Small intestine (tissue), 7 donors: ENCODE data around the gene PABPN1L. TPM values are rescaled to one million over a fixed set of nuclear protein-coding genes. Genes with fewer than 3 reads are reported as not detected.

Source experiments
- DNase-seq, 2 donors: peaks; one replicate each; pipeline versions ENCODE4 v3.0.0 to v3.0.0-alpha.2; 2013
- FAIRE-seq: peaks from 2 replicates; lab custom pipeline; 2012; peaks lifted over from hg19 to GRCh38; lab: Jason Lieb, UNC
- H3K27ac ChIP-seq, 3 donors: one replicate each; pipeline ENCODE4 v1.5.1; 2013; ENCODE audit warnings: low read length in 2 of 3, mild to moderate bottlenecking in 2 of 3, control low read depth in 1 of 3, inconsistent platforms in 1 of 3, low read depth in 1 of 3, moderate library complexity in 1 of 3
- H3K27me3 ChIP-seq, 3 donors: one replicate each; pipeline ENCODE4 v1.6.1; 2013; ENCODE audit warnings: low read length in 3 of 3, inconsistent platforms in 1 of 3; ENCODE audit not compliant: control insufficient read depth in 3 of 3, insufficient read depth in 3 of 3
- H3K36me3 ChIP-seq, 3 donors: one replicate each; pipeline ENCODE4 v1.6.1; 2013; ENCODE audit warnings: low read length in 3 of 3, inconsistent platforms in 1 of 3, low read depth in 1 of 3, mild to moderate bottlenecking in 1 of 3, moderate library complexity in 1 of 3; ENCODE audit not compliant: control insufficient read depth in 3 of 3, insufficient read depth in 2 of 3
- H3K4me1 ChIP-seq, 3 donors: one replicate each; pipeline ENCODE4 v1.6.1; 2013; ENCODE audit warnings: low read length in 2 of 3, inconsistent platforms in 1 of 3, low read depth in 1 of 3, mild to moderate bottlenecking in 1 of 3, moderate library complexity in 1 of 3; ENCODE audit not compliant: control insufficient read depth in 3 of 3, insufficient read depth in 2 of 3
- H3K4me3 ChIP-seq, 3 donors: one replicate each; pipeline ENCODE4 v1.5.1; 2013; ENCODE audit warnings: low read length in 3 of 3, control low read depth in 1 of 3, inconsistent platforms in 1 of 3, low read depth in 1 of 3, mild to moderate bottlenecking in 1 of 3, moderate library complexity in 1 of 3
- H3K9me3 ChIP-seq, 2 donors: one replicate each; pipeline ENCODE4 v1.6.1; 2013; ENCODE audit warnings: low read depth in 1 of 2, low read length in 1 of 2; ENCODE audit not compliant: control insufficient read depth in 2 of 2, insufficient read depth in 1 of 2
- WGBS, 3 donors: extraction: QIAGEN DNeasy Blood & Tissue Kit; methylation state at CpG; one replicate each; pipeline ENCODE4 v1.1.7; 2013; 5-methylcytosine and 5-hydroxymethylcytosine counted together
- polyA plus RNA-seq, 4 donors: library from polyadenylated mRNA; stranded (reverse) in 3 of 4; unstranded in 1 of 4; fragments of 200-250 nt in 3 of 4; fragments of 120-200 nt in 1 of 4; gene quantifications; one replicate each; pipeline versions ENCODE4 v1.2.1 to v1.2.3, GENCODE V29; 2013
- donor health status: healthy with polysubstance abuse.
- donor health status: control.
- donor health status: control.
- donor health status: Bipolar disorder and iron deficiency.
- donor health status: healthy.

Gene PABPN1L
- polyA plus RNA-seq, 4 donors, result 0.12 TPM; not detected in 3

- no peaks in the 10 kb centered on the region for H3K9me3 ChIP-seq
- no peaks in the 10 kb centered on the region for H3K27me3 ChIP-seq
- H3K27ac ChIP-seq, result no peak overlapping the region
- no peak for FAIRE-seq
- no peak overlapping the region for H3K4me3 ChIP-seq
- H3K4me1 ChIP-seq, result peaks cover 0 to 6% (median 0%) of the 10 kb centered on the region in 3 donors
- no peak for DNase-seq
- H3K36me3 ChIP-seq, result peaks cover 0 to 50% (median 5%) of the 10 kb centered on the region in 3 donors
- 84 to 87% (median 86%) methylated on average over 39 to 40 of the region's 40 CpGs for WGBS, 3 donors
Measured at GRCh38 chr16:88817785-88818574, 48.5 kb downstream of the PABPN1L start.

- DNase-seq (no peak), FAIRE-seq (no peak)
- WGBS, 3 donors, result 80 to 85% (median 83%) methylated on average over 35 to 41 of the region's 41 CpGs
- no peak overlapping the region for H3K27ac ChIP-seq
- H3K9me3 ChIP-seq, result no peaks in the 10 kb centered on the region
- H3K36me3 ChIP-seq, result peaks cover 0 to 39% (median 2%) of the 10 kb centered on the region in 3 donors
- H3K27me3 ChIP-seq, result no peaks in the 10 kb centered on the region
- H3K4me3 ChIP-seq, result no peak overlapping the region
- H3K4me1 ChIP-seq, result peaks cover 0 to 7% (median 0%) of the 10 kb centered on the region in 3 donors
Measured at GRCh38 chr16:88816736-88817535, 49.5 kb downstream of the PABPN1L start.

- DNase-seq, result peak; percentile 38 to 41
- H3K4me3 ChIP-seq, result no peak overlapping the region
- H3K36me3 ChIP-seq, result peaks cover 0 to 31% (median 0%) of the 10 kb centered on the region in 3 donors
- no peaks in the 10 kb centered on the region for H3K9me3 ChIP-seq
- H3K4me1 ChIP-seq, result peaks cover 0 to 8% (median 0%) of the 10 kb centered on the region in 3 donors
- FAIRE-seq, result no peak
- WGBS, 3 donors, result 26 to 50% (median 44%) methylated on average over 16 to 19 of the region's 19 CpGs
- H3K27me3 ChIP-seq, result no peaks in the 10 kb centered on the region
- H3K27ac ChIP-seq, result no peak overlapping the region
Measured at GRCh38 chr16:88815901-88816589, 50.4 kb downstream of the PABPN1L start.

- 63 to 87% (median 81%) methylated on average over 9 to 10 of the region's 10 CpGs for WGBS, 3 donors
- Histone ChIP-seq H3K9me3 (no peaks in the 10 kb centered on the region), H3K36me3 (peaks cover 0 to 30% (median 0%) of the 10 kb centered on the region in 3 donors), H3K4me1 (peaks cover 0 to 16% (median 8%) of the 10 kb centered on the region in 3 donors), H3K27me3 (no peaks in the 10 kb centered on the region), H3K4me3 (no peak overlapping the region), H3K27ac (no peak overlapping the region)
- DNase-seq (no peak), FAIRE-seq (no peak)
Measured at GRCh38 chr16:88815227-88815626, 51.2 kb downstream of the PABPN1L start.

GRCh38 chr16:88814144-88814502, 52.3 kb downstream of the PABPN1L start:
- no peak for DNase-seq
- H3K36me3 ChIP-seq, result peaks cover 0 to 37% (median 0%) of the 10 kb centered on the region in 3 donors
- FAIRE-seq, result no peak
- no peak overlapping the region for H3K27ac ChIP-seq
- peaks cover 0 to 24% (median 9%) of the 10 kb centered on the region in 3 donors for H3K4me1 ChIP-seq
- H3K27me3 ChIP-seq, result no peaks in the 10 kb centered on the region
- no peaks in the 10 kb centered on the region for H3K9me3 ChIP-seq
- no peak overlapping the region for H3K4me3 ChIP-seq
- 57 to 75% (median 70%) methylated on average over 13 of the region's 13 CpGs for WGBS, 3 donors

Other genes with a start within 250 kb of the PABPN1L start
- gene IL17C, start 228.1 kb downstream of the PABPN1L start, polyA plus RNA-seq, result under 1 TPM in 1 of 4 donors, not detected in 3; 0.19 TPM
- gene CYBA, start 215.6 kb downstream of the PABPN1L start, polyA plus RNA-seq, result 100 to 1,000 TPM in 3 of 4 donors, 10 to 100 TPM in 1; 61.1 to 320 (median 175) TPM
- 100 to 1,000 TPM in 1 of 4 donors, 10 to 100 TPM in 3; 28.4 to 115 (median 34.9) TPM for gene MVD, start 203.6 kb downstream of the PABPN1L start, polyA plus RNA-seq
- 1 to 10 TPM in 2 of 4 donors, under 1 TPM in 2; 0.45 to 3.2 (median 0.86) TPM for gene SNAI3, start 180.2 kb downstream of the PABPN1L start, polyA plus RNA-seq
- gene RNF166, start 160.3 kb downstream of the PABPN1L start, polyA plus RNA-seq, result 10 to 100 TPM in 3 of 4 donors, 1 to 10 TPM in 1; 9.2 to 15.1 (median 12.1) TPM
- 10 to 100 TPM in 3 of 4 donors, 1 to 10 TPM in 1; 7.8 to 15.0 (median 11.2) TPM for gene CTU2, start 160.2 kb downstream of the PABPN1L start, polyA plus RNA-seq
- 10 to 100 TPM; 22.8 to 95.0 (median 57.7) TPM for gene PIEZO1, start 81.4 kb downstream of the PABPN1L start, polyA plus RNA-seq
- gene CDT1, start 62.9 kb downstream of the PABPN1L start, polyA plus RNA-seq, result 10 to 100 TPM in 2 of 4 donors, 1 to 10 TPM in 2; 1.1 to 16.7 (median 9.0) TPM
- 100 to 1,000 TPM; 121 to 255 (median 222) TPM for gene APRT, start 54.7 kb downstream of the PABPN1L start, polyA plus RNA-seq
- 10 to 100 TPM; 28.3 to 35.4 (median 32.7) TPM for gene GALNS, start 9.7 kb downstream of the PABPN1L start, polyA plus RNA-seq
- gene TRAPPC2L, start 9.5 kb downstream of the PABPN1L start, polyA plus RNA-seq, result 100 to 1,000 TPM in 1 of 4 donors, 10 to 100 TPM in 3; 46.6 to 104 (median 72.7) TPM
- 1 to 10 TPM; 1.4 to 8.4 (median 4.1) TPM for gene CBFA2T3, start 110.5 kb upstream of the PABPN1L start, polyA plus RNA-seq
- 10 to 100 TPM; 35.3 to 93.7 (median 58.7) TPM for gene ACSF3, start 227.2 kb upstream of the PABPN1L start, polyA plus RNA-seq